Measurements from ENCODE around the gene FADS1.

DNA sequence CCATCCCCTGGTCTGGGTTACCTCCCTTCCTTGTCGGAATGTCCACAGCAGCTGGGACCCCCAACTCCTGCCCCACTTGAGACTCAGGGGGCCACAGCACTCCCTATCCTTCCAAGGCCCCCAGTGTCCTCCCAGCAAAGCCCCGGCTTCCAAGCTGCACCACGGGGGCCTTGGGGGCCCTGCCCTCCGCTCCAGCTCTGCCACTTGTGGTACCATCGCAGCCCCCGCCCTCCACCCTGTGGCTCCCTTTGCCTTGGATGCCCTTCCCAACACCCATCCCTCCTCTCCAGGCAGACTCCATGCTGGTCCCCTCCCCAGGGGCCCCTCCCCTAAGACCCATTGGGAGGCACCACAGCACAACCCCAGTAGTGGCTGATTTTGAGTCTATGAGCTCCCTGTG, 41.7 kb downstream of the FADS1 start:
- no peak for TF ChIP-seq SOX15 (CRISPR knock-in tag; IDR thresholded peaks at IDR 0.05)
- TF ChIP-seq, protein P1, sequence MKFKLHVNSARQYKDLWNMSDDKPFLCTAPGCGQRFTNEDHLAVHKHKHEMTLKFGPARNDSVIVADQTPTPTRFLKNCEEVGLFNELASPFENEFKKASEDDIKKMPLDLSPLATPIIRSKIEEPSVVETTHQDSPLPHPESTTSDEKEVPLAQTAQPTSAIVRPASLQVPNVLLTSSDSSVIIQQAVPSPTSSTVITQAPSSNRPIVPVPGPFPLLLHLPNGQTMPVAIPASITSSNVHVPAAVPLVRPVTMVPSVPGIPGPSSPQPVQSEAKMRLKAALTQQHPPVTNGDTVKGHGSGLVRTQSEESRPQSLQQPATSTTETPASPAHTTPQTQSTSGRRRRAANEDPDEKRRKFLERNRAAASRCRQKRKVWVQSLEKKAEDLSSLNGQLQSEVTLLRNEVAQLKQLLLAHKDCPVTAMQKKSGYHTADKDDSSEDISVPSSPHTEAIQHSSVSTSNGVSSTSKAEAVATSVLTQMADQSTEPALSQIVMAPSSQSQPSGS (CRISPR knock-in tag; IDR thresholded peaks at IDR 0.05; ENCODE audit: borderline replicate concordance, low read depth): no peak
- TF ChIP-seq, protein P2, sequence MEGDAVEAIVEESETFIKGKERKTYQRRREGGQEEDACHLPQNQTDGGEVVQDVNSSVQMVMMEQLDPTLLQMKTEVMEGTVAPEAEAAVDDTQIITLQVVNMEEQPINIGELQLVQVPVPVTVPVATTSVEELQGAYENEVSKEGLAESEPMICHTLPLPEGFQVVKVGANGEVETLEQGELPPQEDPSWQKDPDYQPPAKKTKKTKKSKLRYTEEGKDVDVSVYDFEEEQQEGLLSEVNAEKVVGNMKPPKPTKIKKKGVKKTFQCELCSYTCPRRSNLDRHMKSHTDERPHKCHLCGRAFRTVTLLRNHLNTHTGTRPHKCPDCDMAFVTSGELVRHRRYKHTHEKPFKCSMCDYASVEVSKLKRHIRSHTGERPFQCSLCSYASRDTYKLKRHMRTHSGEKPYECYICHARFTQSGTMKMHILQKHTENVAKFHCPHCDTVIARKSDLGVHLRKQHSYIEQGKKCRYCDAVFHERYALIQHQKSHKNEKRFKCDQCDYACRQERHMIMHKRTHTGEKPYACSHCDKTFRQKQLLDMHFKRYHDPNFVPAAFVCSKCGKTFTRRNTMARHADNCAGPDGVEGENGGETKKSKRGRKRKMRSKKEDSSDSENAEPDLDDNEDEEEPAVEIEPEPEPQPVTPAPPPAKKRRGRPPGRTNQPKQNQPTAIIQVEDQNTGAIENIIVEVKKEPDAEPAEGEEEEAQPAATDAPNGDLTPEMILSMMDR (IDR thresholded peaks at IDR 0.05): no peak
- TF ChIP-seq, protein P3, sequence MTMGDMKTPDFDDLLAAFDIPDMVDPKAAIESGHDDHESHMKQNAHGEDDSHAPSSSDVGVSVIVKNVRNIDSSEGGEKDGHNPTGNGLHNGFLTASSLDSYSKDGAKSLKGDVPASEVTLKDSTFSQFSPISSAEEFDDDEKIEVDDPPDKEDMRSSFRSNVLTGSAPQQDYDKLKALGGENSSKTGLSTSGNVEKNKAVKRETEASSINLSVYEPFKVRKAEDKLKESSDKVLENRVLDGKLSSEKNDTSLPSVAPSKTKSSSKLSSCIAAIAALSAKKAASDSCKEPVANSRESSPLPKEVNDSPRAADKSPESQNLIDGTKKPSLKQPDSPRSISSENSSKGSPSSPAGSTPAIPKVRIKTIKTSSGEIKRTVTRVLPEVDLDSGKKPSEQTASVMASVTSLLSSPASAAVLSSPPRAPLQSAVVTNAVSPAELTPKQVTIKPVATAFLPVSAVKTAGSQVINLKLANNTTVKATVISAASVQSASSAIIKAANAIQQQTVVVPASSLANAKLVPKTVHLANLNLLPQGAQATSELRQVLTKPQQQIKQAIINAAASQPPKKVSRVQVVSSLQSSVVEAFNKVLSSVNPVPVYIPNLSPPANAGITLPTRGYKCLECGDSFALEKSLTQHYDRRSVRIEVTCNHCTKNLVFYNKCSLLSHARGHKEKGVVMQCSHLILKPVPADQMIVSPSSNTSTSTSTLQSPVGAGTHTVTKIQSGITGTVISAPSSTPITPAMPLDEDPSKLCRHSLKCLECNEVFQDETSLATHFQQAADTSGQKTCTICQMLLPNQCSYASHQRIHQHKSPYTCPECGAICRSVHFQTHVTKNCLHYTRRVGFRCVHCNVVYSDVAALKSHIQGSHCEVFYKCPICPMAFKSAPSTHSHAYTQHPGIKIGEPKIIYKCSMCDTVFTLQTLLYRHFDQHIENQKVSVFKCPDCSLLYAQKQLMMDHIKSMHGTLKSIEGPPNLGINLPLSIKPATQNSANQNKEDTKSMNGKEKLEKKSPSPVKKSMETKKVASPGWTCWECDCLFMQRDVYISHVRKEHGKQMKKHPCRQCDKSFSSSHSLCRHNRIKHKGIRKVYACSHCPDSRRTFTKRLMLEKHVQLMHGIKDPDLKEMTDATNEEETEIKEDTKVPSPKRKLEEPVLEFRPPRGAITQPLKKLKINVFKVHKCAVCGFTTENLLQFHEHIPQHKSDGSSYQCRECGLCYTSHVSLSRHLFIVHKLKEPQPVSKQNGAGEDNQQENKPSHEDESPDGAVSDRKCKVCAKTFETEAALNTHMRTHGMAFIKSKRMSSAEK (CRISPR knock-in tag; IDR thresholded peaks at IDR 0.05; ENCODE audit: borderline replicate concordance): no peak
- no peak for TF ChIP-seq NFYB (CRISPR knock-in tag; conservative IDR thresholded peaks at IDR 0.05; ENCODE audit: low read depth)
